ENCODE measurements around the gene YJEFN3.

DNA sequence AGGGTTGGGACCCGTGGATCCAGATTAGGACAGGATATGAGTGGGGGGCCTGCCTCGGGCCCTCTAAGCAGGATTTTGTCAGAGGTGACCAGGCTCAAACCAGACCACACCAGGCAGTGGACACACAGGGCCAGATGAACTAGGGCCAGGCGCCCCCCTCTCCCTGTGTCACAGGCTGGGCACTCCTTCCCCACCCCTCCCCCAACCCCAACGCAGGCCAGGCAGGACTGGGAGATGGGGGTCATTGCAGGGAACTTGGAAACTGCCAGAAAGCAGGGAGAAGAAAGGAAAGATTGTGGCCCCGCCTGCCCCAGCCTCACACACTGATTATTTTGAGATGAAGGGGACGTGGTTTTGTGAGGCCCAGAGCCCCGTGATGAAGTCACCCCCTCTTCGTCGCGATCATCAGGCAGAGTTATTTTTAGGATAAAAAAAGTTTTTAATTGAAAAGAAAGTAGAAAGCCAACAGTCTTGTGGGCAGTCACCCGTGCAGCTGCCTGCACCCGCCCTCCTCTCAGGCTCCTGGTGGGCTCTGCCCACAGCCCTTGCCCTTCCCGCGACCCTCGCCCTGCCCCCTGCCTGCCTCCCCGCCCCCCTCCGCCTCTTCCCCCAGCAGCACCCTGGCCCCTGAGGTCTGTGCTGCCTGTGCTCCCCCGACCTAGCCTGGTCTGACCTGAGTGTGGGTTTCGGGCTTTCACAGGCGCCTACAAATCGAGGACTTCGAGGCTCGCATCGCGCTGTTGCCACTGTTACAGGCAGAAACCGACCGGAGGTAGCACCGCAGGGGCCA is 1.9 kb upstream of the YJEFN3 start:
- TF ChIP-seq, protein P1, sequence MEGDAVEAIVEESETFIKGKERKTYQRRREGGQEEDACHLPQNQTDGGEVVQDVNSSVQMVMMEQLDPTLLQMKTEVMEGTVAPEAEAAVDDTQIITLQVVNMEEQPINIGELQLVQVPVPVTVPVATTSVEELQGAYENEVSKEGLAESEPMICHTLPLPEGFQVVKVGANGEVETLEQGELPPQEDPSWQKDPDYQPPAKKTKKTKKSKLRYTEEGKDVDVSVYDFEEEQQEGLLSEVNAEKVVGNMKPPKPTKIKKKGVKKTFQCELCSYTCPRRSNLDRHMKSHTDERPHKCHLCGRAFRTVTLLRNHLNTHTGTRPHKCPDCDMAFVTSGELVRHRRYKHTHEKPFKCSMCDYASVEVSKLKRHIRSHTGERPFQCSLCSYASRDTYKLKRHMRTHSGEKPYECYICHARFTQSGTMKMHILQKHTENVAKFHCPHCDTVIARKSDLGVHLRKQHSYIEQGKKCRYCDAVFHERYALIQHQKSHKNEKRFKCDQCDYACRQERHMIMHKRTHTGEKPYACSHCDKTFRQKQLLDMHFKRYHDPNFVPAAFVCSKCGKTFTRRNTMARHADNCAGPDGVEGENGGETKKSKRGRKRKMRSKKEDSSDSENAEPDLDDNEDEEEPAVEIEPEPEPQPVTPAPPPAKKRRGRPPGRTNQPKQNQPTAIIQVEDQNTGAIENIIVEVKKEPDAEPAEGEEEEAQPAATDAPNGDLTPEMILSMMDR (IDR thresholded peaks at IDR 0.05): no peak
- no peak for TF ChIP-seq GATA3 (IDR thresholded peaks at IDR 0.05; ENCODE audit: borderline replicate concordance)
- TF ChIP-seq POLR2A (IDR thresholded peaks at IDR 0.05; ENCODE audit: low read length): no peak
- no peak for TF ChIP-seq ZSCAN20 (CRISPR knock-in tag; IDR thresholded peaks at IDR 0.05)
- no peak for TF ChIP-seq CHD2 (IDR thresholded peaks at IDR 0.05; ENCODE audit: low read length, partially characterized antibody)
- TF ChIP-seq, protein P2, sequence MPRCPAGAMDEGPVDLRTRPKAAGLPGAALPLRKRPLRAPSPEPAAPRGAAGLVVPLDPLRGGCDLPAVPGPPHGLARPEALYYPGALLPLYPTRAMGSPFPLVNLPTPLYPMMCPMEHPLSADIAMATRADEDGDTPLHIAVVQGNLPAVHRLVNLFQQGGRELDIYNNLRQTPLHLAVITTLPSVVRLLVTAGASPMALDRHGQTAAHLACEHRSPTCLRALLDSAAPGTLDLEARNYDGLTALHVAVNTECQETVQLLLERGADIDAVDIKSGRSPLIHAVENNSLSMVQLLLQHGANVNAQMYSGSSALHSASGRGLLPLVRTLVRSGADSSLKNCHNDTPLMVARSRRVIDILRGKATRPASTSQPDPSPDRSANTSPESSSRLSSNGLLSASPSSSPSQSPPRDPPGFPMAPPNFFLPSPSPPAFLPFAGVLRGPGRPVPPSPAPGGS (IDR thresholded peaks at IDR 0.05): no peak
- no peak for TF ChIP-seq RFX5 (IDR thresholded peaks at IDR 0.05)
- no peak for TF ChIP-seq HDAC2 (IDR thresholded peaks at IDR 0.05)
- TF ChIP-seq CEBPB (IDR thresholded peaks at IDR 0.05): no peak
- no peak for TF ChIP-seq PHF8 (IDR thresholded peaks at IDR 0.05; ENCODE audit: borderline replicate concordance, low read depth)
- no peak for TF ChIP-seq TP53 (CRISPR knock-in tag; IDR thresholded peaks at IDR 0.05)
- TF ChIP-seq, protein P3, sequence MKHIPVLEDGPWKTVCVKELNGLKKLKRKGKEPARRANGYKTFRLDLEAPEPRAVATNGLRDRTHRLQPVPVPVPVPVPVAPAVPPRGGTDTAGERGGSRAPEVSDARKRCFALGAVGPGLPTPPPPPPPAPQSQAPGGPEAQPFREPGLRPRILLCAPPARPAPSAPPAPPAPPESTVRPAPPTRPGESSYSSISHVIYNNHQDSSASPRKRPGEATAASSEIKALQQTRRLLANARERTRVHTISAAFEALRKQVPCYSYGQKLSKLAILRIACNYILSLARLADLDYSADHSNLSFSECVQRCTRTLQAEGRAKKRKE (CRISPR knock-in tag; IDR thresholded peaks at IDR 0.05; ENCODE audit: low read depth): no peak

All from A549 (cell line).